HepG2 (cell line): ENCODE measurements around the gene PXMP4. TPM values are rescaled to one million over a fixed set of nuclear protein-coding genes. Genes with fewer than 3 reads are reported as not detected.

Experiments
- CHCHD3 ChIP-seq: sonication (generic); formaldehyde crosslinking; IDR thresholded peaks from 2 replicates; pipeline ENCODE4 v1.8.0; 2022; ENCODE audit warnings: mild to moderate bottlenecking, missing genetic modification reagents, moderate library complexity
- GTF3A ChIP-seq: sonication (generic); formaldehyde crosslinking; conservative IDR thresholded peaks from 2 replicates; pipeline ENCODE4 v1.4.0; 2020; ENCODE audit warnings: mild to moderate bottlenecking, missing genetic modification reagents
- HDAC2 ChIP-seq: sonication (generic); formaldehyde crosslinking; IDR thresholded peaks from 2 replicates; pipeline ENCODE4 v1.4.0; 2020; ENCODE audit warnings: missing genetic modification reagents
- JDP2 ChIP-seq: sonication (generic); formaldehyde crosslinking; IDR thresholded peaks from 2 replicates; pipeline ENCODE4 v1.8.1; 2022; ENCODE audit warnings: missing genetic modification reagents, borderline replicate concordance
- KLF6 ChIP-seq: IDR thresholded peaks from 2 replicates; pipeline ENCODE4 v1.8.0; 2016; ENCODE audit warnings: missing biosample characterization, missing genetic modification reagents
- MLLT10 ChIP-seq: sonication (generic); formaldehyde crosslinking; IDR thresholded peaks from 2 replicates; pipeline ENCODE4 v1.4.0; 2020; ENCODE audit warnings: missing genetic modification reagents
- NKX3-1 ChIP-seq: sonication (generic); formaldehyde crosslinking; IDR thresholded peaks from 2 replicates; pipeline ENCODE4 v1.5.0; 2020; ENCODE audit warnings: missing genetic modification reagents
- PITX1 ChIP-seq: sonication (generic); formaldehyde crosslinking; IDR thresholded peaks from 2 replicates; pipeline ENCODE4 v1.5.1; 2020; ENCODE audit warnings: mild to moderate bottlenecking, missing genetic modification reagents
- RAD51 ChIP-seq: fragments of 450-650 bp; IDR thresholded peaks from 2 replicates; pipeline ENCODE4 v1.6.1; 2016; ENCODE audit warnings: borderline replicate concordance
- RBFOX2 ChIP-seq: fragments of 200-400 bp; formaldehyde crosslinking; IDR thresholded peaks from 2 replicates; pipeline ENCODE4 v1.6.1; 2017; ENCODE audit warnings: low read depth, mild to moderate bottlenecking, low read length
- REPIN1 ChIP-seq: sonication (generic); formaldehyde crosslinking; IDR thresholded peaks from 2 replicates; pipeline ENCODE4 v1.8.0; 2022; ENCODE audit warnings: missing genetic modification reagents, low read depth, mild to moderate bottlenecking, borderline replicate concordance
- RXRB ChIP-seq: IDR thresholded peaks from 2 replicates; pipeline ENCODE4 v1.6.1; 2016; ENCODE audit warnings: borderline replicate concordance, missing genetic modification reagents, missing compliant biosample characterization
- SPEN ChIP-seq: sonication (generic); formaldehyde crosslinking; IDR thresholded peaks from 2 replicates; pipeline ENCODE4 v1.5.1; 2020; ENCODE audit warnings: low read depth, mild to moderate bottlenecking, missing genetic modification reagents
- SRY ChIP-seq: sonication (generic); formaldehyde crosslinking; IDR thresholded peaks from 2 replicates; pipeline ENCODE4 v1.8.0; 2022; ENCODE audit warnings: mild to moderate bottlenecking, missing genetic modification reagents
- SYNCRIP ChIP-seq: fragments of 200-400 bp; formaldehyde crosslinking; IDR thresholded peaks from 2 replicates; pipeline ENCODE4 v1.6.1; 2018; ENCODE audit warnings: mild to moderate bottlenecking, low read depth, low read length; ENCODE audit not compliant: insufficient read depth
- TARDBP ChIP-seq: sonication (generic); formaldehyde crosslinking; IDR thresholded peaks from 2 replicates; pipeline ENCODE4 v1.8.0; 2022; ENCODE audit warnings: mild to moderate bottlenecking, missing genetic modification reagents
- TCF7 ChIP-seq: sonication (generic); IDR thresholded peaks from 2 replicates; pipeline ENCODE4 v1.6.1; 2016; ENCODE audit warnings: antibody characterized with exemption, low read depth
- TFE3 ChIP-seq: IDR thresholded peaks from 2 replicates; pipeline ENCODE4 v1.6.1; 2016
- YEATS4 ChIP-seq: sonication (generic); formaldehyde crosslinking; IDR thresholded peaks from 2 replicates; pipeline ENCODE4 v1.4.0; 2020; ENCODE audit warnings: missing genetic modification reagents, borderline replicate concordance
- ZFAT ChIP-seq: sonication (generic); formaldehyde crosslinking; conservative IDR thresholded peaks from 2 replicates; pipeline ENCODE4 v1.8.1; 2023; ENCODE audit warnings: missing genetic modification reagents, inconsistent platforms
- ZMYM2 ChIP-seq: sonication (generic); formaldehyde crosslinking; IDR thresholded peaks from 2 replicates; pipeline ENCODE4 v1.8.0; 2022; ENCODE audit warnings: mild to moderate bottlenecking, missing genetic modification reagents
- ZMYM4 ChIP-seq: sonication (generic); formaldehyde crosslinking; IDR thresholded peaks from 2 replicates; pipeline ENCODE4 v1.8.1; 2023; ENCODE audit warnings: mild to moderate bottlenecking, missing genetic modification reagents
- ZNF350 ChIP-seq: sonication (generic); formaldehyde crosslinking; IDR thresholded peaks from 2 replicates; pipeline ENCODE4 v1.4.0; 2020; ENCODE audit warnings: mild to moderate bottlenecking, low read depth, missing genetic modification reagents, borderline replicate concordance
- ZNF44 ChIP-seq: sonication (generic); formaldehyde crosslinking; IDR thresholded peaks from 2 replicates; pipeline ENCODE4 v1.5.1; 2020; ENCODE audit warnings: mild to moderate bottlenecking, missing genetic modification reagents
- ZNF446 ChIP-seq: sonication (generic); formaldehyde crosslinking; IDR thresholded peaks from 2 replicates; pipeline ENCODE4 v1.5.0; 2020; ENCODE audit warnings: mild to moderate bottlenecking, missing genetic modification reagents
- ZNF503 ChIP-seq: sonication (generic); formaldehyde crosslinking; IDR thresholded peaks from 2 replicates; pipeline ENCODE4 v1.4.0; 2020; ENCODE audit warnings: missing genetic modification reagents
- ZNF562 ChIP-seq: sonication (generic); formaldehyde crosslinking; IDR thresholded peaks from 2 replicates; pipeline ENCODE4 v1.8.0; 2022; ENCODE audit warnings: missing genetic modification reagents, borderline replicate concordance
- ZNF660 ChIP-seq: sonication (generic); formaldehyde crosslinking; IDR thresholded peaks from 2 replicates; pipeline ENCODE4 v1.5.1; 2020; ENCODE audit warnings: mild to moderate bottlenecking, low read depth, missing genetic modification reagents, borderline replicate concordance
- polyA plus RNA-seq, 8 experiments: library from polyadenylated mRNA; depleted of rRNA in 3 of 8; stranded (reverse) in 7 of 8; unstranded in 1 of 8; fragments of >200 nt; fragmentation: Illumina TruSeq in 4 of 8; extraction: Trizol in 4 of 8; gene quantifications; 2 replicates each; pipeline versions ENCODE4 v1.2.1 to v1.2.3, GENCODE V29; 2011 to 2016; ENCODE audit warnings: low read depth in 4 of 8, missing spikeins in 1 of 8, mixed read lengths in 1 of 8; ENCODE audit not compliant: insufficient read depth in 1 of 8
- total RNA-seq, 5 experiments: library from RNA; depleted of rRNA; stranded (reverse); fragments of >200 nt; fragmentation: Illumina TruSeq; extraction: Trizol; gene quantifications; 2 replicates each; pipeline ENCODE4 v1.2.3, GENCODE V29; 2016; ENCODE audit warnings: low read depth in 1 of 5
- TF ChIP-seq, protein P1 (sequence below): sonication (generic); formaldehyde crosslinking; IDR thresholded peaks from 2 replicates; pipeline ENCODE4 v1.8.0; 2022; ENCODE audit warnings: mild to moderate bottlenecking, missing genetic modification reagents, moderate library complexity

PXMP4 gene
- total and polyA plus RNA-seq, 2 of the 13 experiments (the other 11 are each of a cell fraction or from before 2014, with no cell fraction given): not detected

GRCh38 chr20:33653218-33653899 lies 66.8 kb downstream of the PXMP4 start (continued):
- TF ChIP-seq CHCHD3 (0 out of 2 replicates have a peak, but pooled peaks have one; percentile 25), TARDBP (CRISPR knock-in tag) (peak; percentile 20; the same call in 1 of the 2 replicates), TCF7 (no peak), KLF6 (CRISPR knock-in tag) (no peak), TFE3 (CRISPR knock-in tag) (peak; percentile 61; the same call in 1 of the 2 replicates), GTF3A (CRISPR knock-in tag) (no peak), REPIN1 (CRISPR knock-in tag) (peak; percentile 74; the same call in 1 of the 2 replicates), SRY (no peak), RAD51 (no peak), YEATS4 (no peak), ZMYM2 (no peak), PITX1 (CRISPR knock-in tag) (0 out of 2 replicates have a peak, but pooled peaks have one; percentile 65), JDP2 (no peak), NKX3-1 (CRISPR knock-in tag) (no peak), MLLT10 (CRISPR knock-in tag) (no peak), ZNF503 (CRISPR knock-in tag) (no peak), RBFOX2 (no peak), RXRB (CRISPR knock-in tag) (no peak; the same call in 1 of the 2 replicates), ZMYM4 (CRISPR knock-in tag) (peak; percentile 23; the same call in 1 of the 2 replicates), SYNCRIP (no peak), HDAC2 (CRISPR knock-in tag) (peak; percentile 53; the same call in 1 of the 2 replicates), ZFAT (no peak), ZNF660 (CRISPR knock-in tag) (no peak), ZNF44 (CRISPR knock-in tag) (no peak), ZNF446 (no peak), SPEN (CRISPR knock-in tag) (no peak), ZNF562 (CRISPR knock-in tag) (no peak), ZNF350 (CRISPR knock-in tag) (peak; percentile 59; the same call in 1 of the 2 replicates)
- TF ChIP-seq, protein P1, sequence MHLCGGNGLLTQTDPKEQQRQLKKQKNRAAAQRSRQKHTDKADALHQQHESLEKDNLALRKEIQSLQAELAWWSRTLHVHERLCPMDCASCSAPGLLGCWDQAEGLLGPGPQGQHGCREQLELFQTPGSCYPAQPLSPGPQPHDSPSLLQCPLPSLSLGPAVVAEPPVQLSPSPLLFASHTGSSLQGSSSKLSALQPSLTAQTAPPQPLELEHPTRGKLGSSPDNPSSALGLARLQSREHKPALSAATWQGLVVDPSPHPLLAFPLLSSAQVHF (CRISPR knock-in tag): no peak
